Progenitor cell of endocrine pancreas (in vitro differentiated cells): ENCODE results near the gene P4HTM. TPM values are rescaled to one million over a fixed set of nuclear protein-coding genes. Genes with fewer than 3 reads are reported as not detected.

Experiments
- DNase-seq: peaks from one replicate; pipeline ENCODE4 v3.0.0; 2021; ENCODE audit warnings: low spot score; ENCODE audit not compliant: unreplicated experiment
- H3K27ac Mint-ChIP-seq: 2 replicates; pipeline ENCODE4 v1.8.0; 2021; ENCODE audit warnings: mild to moderate bottlenecking, moderate library complexity, mixed read lengths
- H3K27me3 Mint-ChIP-seq: 2 replicates; pipeline ENCODE4 v1.8.0; 2021; ENCODE audit warnings: mixed read lengths
- H3K36me3 Mint-ChIP-seq: 2 replicates; pipeline ENCODE4 v1.8.0; 2022; ENCODE audit warnings: mixed read lengths; ENCODE audit not compliant: insufficient read depth
- H3K4me1 Mint-ChIP-seq: 2 replicates; pipeline ENCODE4 v1.8.0; 2021; ENCODE audit warnings: low read depth, mixed read lengths
- H3K4me3 Mint-ChIP-seq: 2 replicates; pipeline ENCODE4 v1.8.0; 2021; ENCODE audit warnings: low read depth, mild to moderate bottlenecking, moderate library complexity, mixed read lengths
- H3K9me3 Mint-ChIP-seq: 2 replicates; pipeline ENCODE4 v1.8.0; 2021; ENCODE audit warnings: low read depth, mixed read lengths
- CTCF ChIP-seq: fragments of 200-600 bp; sonication (generic); IDR thresholded peaks from one replicate; pipeline ENCODE4 v1.5.0; 2021; ENCODE audit warnings: antibody characterized with exemption, mild to moderate bottlenecking; ENCODE audit not compliant: unreplicated experiment
- long read RNA-seq: library from polyadenylated mRNA; unstranded; transcript quantifications from one replicate; pipeline ENCODE4 v2.0.0, GENCODE V29; 2020
- total RNA-seq: library from RNA; stranded (reverse); gene quantifications from 2 replicates; pipeline ENCODE4 v1.2.1, GENCODE V29; 2021

Gene P4HTM
- 45.3 and 48.4 TPM in 2 replicates for total RNA-seq
- long read RNA-seq, partial matches to known transcripts: 7 of 15 reads
- long read RNA-seq, other reads (novel, unspliced or antisense): 2 of 15 reads

- Mint-ChIP-seq H3K27me3 (peaks cover 19% of the 10 kb centered on the region), H3K36me3 (peaks cover 12% of the 10 kb centered on the region), H3K9me3 (no peaks in the 10 kb centered on the region), H3K4me1 (peaks cover 20% of the 10 kb centered on the region), H3K27ac (peak within 1 kb of the TSS; percentile 99), H3K4me3 (peak within 1 kb of the TSS; percentile 90)
- peak; percentile 54 for DNase-seq
- TF ChIP-seq CTCF: peak; percentile 32
These were observed at the start of gene P4HTM for GRCh38 chr3:48989796-48990635. TSS of gene P4HTM (plus strand) at chr3:48990241. CDS start at chr3:48990257, 16 bp downstream.

GRCh38 chr3:48945432-48945831, 44.6 kb upstream of the P4HTM start:
- H3K4me1 Mint-ChIP-seq: peaks cover 8% of the 10 kb centered on the region
- H3K27me3 Mint-ChIP-seq: no peaks in the 10 kb centered on the region
- no peak overlapping the region for H3K4me3 Mint-ChIP-seq
- peaks cover 11% of the 10 kb centered on the region for H3K36me3 Mint-ChIP-seq
- no peak for DNase-seq
- no peak overlapping the region for H3K27ac Mint-ChIP-seq
- TF ChIP-seq CTCF: no peak
- H3K9me3 Mint-ChIP-seq: no peaks in the 10 kb centered on the region

DNA sequence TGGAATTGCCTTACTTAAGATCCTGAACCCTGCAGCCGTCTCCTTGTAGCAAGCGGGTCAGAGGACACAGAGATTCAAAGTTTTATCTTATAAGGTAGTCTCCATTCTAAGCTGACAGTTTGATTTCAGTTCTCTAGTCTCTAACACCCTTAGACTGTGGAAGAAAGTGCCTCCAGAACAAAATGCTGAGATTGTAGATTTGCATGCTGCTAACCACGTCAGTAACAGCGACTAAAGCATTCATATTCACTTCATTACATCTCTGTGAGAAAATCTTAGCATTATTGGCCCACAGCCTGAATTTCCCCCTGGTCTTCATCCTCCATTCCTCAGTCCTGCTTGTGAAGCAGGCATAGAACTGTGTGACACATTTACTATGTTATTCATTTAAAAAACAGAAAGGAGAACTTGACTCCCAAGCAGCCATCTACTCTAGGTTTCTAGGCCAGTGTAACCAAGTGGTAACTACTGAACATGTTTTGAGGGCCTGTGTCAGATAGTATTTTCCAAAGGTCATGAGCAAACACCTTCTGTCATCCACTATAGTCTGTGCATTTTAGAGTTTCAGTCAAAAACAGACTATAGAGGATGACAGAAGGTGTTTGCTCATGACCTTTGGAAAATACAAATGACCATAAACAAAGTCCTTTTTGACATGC, 44.0 kb upstream of the P4HTM start:
- DNase-seq: no peak
- Mint-ChIP-seq H3K9me3 (no peaks in the 10 kb centered on the region), H3K4me1 (peaks cover 8% of the 10 kb centered on the region), H3K36me3 (peaks cover 11% of the 10 kb centered on the region), H3K27ac (peak overlapping the region; percentile 30), H3K4me3 (no peak overlapping the region), H3K27me3 (no peaks in the 10 kb centered on the region)
- no peak for TF ChIP-seq CTCF

DNA sequence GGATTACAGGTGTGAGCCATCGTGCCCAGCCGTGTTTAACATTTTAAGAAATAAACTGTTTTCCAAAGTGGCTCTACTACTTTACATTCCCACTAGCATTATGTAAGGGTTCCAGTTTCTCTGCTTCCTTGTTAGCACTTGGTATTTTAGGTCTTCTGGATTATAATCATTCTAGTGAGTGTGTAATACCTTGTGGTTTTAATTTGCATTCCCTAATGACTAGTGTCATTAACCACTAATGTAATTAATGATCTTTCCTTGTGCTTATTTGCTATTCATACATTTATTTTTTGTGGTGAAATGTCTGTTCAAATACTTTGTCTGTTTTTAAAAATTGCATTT, 40.7 kb upstream of the P4HTM start:
- Mint-ChIP-seq H3K27ac (no peak overlapping the region), H3K4me1 (peaks cover 9% of the 10 kb centered on the region), H3K4me3 (no peak overlapping the region), H3K36me3 (peaks cover 10% of the 10 kb centered on the region), H3K9me3 (no peaks in the 10 kb centered on the region), H3K27me3 (no peaks in the 10 kb centered on the region)
- TF ChIP-seq CTCF: no peak
- no peak for DNase-seq

DNA sequence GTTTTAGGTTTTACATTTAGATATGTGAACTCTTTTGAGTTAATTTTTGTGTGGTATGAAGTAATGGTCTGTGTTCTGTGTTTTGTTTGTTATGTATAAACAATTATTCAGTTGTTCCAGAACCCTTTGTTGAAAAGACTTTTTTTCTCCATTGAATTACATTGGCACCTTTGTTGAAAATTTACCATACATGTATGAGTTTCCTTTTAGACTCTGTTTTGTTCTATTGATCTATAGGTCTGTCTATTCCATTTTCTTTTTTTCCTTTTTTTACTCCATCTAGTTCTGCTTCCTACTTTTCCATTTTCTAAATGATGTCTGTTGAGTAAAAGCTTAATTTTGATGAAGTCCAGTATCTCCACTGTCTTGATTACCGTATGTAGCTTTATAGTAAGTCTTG, 40.0 kb upstream of the P4HTM start:
- Mint-ChIP-seq H3K36me3 (peaks cover 8% of the 10 kb centered on the region), H3K9me3 (no peaks in the 10 kb centered on the region), H3K27ac (no peak overlapping the region), H3K4me1 (peaks cover 9% of the 10 kb centered on the region), H3K27me3 (no peaks in the 10 kb centered on the region), H3K4me3 (no peak overlapping the region)
- no peak for TF ChIP-seq CTCF
- DNase-seq: no peak
